ENCODE data around the gene CNTFR.
"Not testable (repeated sequence)": the region's sequence is repeated elsewhere in the genome, so short reads cannot be mapped to it uniquely, and the experiment has no call there.

The CNTFR gene

DNA sequence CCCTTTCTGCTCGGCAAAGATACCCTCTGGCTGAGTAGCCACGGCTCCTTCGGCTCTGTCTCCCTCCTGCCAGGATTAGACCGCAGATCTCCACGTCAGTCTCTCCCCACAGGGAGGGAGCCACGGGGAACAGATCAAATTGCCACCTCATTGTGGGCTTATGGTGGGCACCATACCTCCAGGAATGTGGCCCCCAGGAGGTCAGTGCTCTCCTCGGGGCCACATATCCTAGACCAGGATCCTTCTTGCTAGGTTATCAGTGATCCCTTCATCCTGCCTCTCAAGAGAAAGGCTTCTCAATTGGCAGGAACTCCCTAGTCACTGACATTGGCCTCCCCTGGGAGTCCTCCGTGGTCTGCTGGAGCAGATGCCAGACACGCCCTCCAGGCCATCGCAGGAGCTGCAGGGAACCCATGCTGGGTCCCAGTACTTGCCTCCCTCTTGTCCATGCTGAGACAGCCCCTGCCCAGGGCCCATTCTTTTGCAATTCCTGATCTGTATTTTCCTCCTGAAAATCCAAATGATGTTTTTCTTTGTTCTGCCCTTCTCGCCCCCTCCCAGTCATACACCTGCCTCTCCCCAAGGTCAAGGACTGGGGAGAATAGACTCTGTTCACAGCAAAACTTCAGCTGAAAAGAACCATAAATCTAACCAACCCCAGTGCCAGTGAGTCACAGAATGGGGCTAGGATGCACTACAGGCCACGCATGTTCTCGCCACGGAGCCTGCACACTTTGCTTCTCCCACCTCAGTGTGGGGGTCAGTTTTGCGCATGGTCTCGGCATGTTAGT is 35.1 kb downstream of the CNTFR start:
- peak; percentile 81 for DNase-seq

DNA sequence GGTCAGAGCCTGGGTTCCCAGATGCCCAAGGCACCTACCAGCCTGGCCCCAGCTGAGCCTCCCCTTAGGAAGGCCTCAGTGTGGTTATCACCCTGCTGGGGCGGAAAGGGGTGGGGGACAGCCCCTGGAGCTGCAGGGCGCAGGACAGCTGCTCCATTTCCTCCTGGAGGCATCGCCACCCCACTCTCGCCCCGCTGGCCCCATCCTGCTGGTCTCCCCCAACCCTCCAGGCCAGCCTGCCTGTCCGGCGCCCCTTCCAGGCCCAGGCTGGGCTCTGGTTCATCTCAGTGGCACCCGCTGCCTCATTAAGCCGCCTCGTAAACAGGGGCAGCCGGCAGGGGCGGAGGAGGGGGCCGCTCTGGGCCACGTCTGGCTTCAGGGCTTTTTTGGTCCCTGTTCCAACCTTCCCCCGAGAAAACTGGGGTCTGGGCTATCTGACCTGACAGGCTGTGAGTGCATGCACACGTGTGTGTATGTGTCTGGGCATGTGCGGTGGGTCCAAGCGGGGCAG is 36.0 kb downstream of the CNTFR start:
- DNase-seq, result no peak

DNA sequence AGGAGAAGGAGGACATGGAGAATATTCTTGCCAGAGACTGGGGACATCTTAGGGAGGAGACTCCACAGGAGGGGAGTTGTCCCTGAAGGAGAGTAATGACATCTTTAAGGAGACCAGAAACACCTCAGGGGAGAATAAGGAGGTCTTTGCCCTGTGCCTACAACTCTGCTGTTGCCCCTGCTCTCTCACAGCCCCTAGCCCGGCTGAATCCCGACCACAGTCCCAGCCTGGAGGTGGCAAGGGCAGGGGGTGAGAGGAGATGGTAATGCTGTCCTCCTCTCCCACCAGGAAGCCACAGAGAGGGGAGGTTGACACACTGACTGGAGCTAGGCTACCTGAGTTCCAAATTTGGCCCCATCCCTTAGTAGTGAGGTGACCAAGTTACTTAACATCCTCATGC is 36.5 kb downstream of the CNTFR start:
- DNase-seq, result no peak

DNA sequence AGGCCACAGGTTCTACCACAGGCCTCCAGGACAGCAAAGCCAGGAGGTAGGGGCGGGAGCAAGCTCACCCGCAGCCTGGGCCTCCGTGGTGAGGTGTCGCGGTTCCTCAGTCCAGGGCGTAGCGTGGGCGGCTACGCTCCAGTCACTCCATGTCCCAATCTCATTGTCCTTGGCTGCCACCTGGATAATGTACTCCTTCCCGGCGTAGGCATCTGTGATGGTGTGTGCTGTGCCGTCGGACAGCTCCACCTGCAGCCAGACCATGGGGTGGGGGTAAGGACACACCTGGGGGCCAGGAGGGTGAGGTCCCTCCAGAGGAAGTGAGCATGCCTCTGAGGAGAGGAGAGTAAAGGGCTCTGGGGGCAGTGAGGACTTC is 36.9 kb downstream of the CNTFR start:
- no peak for DNase-seq

DNA sequence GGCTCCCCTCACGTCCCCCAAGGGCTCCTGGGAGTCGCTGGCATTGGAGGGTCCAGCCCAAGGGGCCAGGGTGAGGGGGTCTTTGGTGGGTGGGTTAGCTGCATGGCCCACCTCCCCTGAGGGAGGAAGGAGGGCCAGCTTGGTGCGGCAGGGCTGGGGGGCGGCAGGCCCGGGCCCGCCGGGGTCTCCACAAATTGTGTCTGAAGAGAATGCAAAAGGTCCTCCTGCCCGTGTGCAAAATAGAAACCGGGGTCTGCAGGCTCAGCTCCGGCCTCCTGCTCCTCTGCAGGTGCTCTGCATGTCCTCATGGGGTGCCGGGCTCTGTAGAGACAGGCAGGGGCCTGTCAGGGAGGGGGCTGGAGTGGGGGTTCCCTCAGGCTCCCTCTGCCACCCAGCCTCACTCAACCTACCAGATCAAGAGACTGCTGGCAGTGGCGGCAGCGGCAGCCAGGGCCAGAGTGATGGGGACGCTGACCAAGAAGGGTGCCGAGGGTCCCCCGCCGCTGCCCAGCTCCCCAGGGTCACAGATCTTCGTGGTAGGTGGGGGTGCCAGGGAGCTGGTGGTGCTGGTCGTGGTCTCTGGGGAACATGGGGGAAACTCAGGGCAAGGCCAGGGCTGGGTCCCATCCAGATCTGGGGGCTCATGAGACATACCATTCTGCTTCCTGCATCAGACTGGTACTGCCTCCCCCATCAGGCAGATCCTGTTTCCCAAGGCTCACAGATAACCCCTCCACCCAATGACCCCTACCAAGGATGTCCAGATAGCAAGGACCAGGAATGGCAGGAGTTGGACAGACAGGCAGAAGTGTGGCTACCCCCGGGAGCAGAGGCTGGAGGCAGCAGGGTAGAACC is 37.5 kb downstream of the CNTFR start:
- no peak for DNase-seq

DNA sequence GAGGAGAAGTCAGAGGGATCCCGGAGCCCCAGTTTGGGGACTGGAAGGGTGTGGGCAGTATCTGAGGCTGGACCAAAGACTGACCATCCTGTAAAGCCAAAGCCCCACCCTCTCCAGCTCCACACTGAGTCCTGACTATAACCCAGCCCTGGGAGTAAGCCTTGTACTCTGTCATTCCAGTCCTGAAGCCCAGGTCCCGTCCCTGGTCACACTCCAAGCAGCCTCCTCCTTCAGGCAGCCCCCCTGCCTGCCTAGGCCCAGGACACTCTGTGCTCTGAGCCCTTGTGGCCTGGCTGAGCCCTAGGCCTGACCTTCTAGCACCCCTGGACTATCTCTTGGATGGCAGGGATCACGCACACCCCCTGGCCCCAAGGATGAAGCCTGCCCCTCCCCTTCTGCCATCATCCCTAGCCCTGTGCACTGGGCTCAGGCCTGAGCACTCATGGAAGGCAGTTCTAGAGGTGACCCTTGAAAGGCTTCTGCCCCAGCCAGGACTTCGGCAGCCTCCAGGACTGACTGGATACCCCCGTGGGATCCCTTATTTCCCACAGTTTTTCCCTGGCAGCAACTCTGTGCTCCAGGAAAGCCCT is 38.7 kb downstream of the CNTFR start:
- DNase-seq, result no peak

DNA sequence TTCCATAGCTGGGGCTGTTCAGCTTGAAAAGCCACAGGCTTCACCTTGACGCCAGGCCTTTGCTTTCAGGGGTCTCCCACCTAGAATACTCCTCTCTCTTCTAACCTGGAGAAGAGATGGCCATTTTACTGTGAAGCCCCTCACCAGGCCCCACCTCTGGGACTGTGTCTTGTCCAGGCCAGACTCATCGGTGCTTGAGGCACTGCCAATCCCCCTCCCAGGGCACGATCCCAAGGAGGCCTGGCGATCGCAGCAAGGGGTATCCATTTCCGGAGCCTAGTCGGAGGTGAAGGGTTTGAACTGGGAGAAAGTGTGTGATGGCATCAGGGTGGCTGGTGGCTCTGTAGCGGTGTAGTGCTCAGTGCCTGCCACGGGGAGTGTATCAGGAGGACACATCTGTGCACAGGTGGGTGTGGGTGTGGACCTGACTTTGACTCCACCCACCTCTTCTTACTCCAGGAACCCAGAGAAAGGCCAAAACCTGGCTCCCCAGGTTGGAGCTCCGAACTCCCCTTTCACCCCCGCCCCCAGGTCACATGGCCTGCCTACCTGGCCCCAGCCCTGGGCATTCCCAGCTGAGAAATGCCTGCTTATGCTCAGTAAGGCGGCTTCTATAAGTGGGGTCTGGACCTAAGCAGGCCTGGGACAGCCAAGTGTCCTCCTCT is 39.4 kb downstream of the CNTFR start:
- DNase-seq, result no peak

DNA sequence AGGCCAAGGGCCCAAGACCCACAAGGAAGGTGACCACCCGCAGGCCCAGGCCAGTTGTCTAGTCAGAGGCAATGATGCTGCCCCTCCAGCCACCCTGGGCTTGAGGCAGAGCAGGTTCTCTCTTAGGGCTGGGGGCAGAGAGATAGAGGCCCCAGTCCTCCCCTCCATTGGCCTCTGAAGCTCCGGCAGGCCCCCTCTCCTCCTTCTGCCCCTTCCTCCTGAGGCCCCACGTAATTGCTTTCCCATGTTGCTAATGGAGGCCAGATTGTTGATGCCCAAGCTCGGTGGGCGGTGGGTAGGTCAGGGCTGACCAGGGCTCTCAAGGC is 40.2 kb downstream of the CNTFR start:
- no peak for DNase-seq

DNA sequence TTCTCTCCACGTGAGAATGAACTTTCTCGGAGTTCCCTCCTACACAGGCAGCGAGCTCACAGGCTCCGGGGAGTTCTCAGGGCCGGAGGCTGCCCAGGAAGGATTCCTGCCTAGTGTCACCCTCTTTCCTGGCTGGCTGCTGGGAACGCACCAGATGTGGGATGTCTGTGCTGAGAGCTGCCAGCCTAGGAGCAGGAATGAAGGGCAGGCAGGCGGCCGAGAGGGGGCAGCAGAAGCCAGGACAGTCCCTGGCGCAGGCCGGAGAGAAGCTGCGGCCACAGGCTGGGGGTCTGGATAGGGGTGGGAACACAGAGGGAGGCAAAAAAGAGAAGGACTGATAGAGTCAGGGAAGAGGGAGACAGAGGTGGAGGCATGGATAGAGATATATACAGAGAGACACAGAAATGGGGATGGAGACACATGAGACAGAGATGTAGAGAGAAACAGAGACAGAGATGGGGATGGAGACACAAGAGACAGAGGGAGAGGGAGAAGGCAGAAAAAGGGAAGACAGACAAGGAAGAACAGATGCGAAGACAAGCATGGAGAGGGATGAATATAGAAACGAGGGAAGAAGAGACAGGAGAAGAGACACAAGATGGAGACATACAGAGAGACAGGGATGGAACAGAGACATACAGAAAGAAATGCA is 41.4 kb downstream of the CNTFR start:
- DNase-seq, result peak; percentile 78

DNA sequence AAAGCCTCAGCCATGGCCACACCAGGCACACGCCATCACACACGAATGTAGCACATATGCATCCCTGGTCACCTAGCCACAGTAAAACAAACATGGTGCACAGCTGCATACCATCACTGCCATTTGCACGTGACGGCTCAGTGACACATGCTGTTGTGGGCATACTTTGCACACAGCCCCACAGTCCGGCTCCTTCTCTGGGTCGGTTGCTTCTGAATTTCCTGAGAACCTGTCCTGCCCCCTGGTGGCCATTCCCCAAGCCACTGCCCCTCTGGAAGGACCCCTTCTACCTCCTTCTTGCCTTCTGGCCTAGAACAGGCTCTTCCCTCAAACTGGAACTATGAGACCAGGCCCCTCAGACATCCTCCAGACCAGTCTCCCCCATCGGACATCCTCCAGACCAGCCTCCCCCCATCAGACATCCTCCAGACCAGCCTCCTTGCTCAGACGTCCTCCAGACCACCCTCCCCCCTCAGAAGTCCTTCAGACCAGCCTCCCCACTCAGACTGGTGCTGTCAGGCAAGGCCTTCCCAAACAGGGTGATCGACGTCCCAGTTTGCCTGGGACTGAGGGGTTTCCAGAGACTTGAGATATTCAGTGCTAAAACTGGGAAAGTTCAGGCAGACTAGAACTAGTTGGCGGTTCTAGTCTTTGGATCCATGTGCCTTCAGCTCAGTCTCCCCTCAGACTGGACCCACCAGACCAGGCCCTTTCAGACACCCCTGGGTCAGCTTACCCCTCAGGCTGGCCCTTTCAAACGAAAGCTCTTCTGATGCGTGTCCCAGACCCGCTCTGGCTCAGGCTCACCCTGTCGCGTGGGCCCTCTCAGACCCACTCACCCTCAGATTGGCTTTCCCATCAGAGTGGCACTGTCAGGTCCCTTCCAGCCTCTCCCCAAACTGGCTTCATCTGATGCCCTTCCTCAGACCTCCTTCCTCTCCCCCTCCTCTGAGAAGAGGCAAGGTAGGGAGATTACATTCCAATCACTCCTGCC is 42.4 kb downstream of the CNTFR start:
- DNase-seq, result peak; percentile 84

DNA sequence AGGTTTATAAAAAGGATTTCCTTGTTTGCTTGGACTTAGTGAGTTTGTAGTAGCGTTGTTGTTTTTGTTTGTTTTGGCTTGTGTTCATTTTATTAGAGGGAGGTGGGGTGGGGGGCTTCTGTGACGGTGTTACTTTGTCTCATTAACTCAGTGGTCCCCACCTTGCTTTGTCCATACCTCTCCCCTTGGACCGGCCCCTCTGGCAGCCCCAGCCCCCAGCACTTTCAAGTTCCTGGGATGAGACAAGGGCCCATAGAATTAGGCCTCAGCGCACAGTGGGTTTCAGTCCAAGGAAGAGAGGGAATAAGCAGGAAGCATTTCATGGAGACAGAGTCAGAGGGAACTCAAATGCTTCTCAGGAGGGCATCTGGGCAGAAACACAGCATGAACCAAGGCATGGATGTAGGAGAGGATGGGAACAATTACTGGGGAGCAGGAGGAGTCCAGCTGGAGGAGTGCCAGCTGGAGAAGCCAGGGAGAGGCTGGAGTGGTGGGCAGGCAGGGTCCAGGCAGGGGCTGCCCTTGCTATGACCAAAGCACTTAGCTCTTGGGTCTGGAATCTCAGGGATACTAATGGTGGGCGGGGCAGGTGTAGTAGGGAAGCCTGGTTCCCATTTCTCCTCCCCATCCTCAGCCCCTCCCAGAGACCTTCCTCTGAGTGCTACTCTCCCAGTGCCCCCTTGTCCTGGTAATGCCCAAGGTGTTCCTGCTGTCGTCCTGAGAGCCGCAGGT is 43.3 kb downstream of the CNTFR start:
- DNase-seq, result no peak

DNA sequence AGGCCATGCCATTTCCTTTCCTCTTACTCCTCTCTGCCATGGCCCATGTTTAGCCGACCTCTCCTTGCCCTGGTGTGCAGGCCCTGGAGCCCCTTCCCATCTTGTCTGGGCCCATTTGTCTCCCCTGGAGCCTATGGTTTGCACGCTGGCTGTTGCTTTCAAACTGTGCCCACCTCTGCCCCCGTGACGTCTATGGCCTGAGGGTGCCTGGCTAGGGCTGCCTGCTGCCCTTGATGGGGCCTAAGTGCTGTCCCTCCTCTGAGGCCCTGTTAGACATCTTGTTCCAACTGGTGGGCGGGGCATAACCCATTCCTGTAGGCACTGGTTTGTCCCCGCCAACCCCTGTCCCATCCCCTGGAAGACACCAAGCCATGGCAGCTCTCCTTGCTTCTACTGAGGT is 44.0 kb downstream of the CNTFR start:
- no peak for DNase-seq

DNA sequence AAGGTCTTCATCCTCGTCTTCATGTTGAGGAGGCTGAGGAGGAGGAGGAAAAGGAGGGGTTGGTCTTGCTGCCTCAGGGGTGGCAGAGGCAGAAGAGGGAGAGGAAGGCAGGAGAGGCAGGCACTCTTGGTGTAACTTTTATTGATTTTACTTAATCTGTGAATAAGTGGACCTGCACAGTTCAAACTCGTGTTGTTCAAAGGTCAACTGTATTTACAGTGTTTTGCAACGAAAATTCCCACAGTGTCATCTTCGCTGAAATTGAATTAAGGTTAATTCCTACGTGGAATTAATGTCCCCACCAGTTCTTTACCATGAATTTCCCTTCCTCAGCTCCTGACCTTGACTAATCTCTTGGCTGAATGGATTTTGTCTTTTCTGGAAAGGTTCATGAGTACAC is 45.5 kb downstream of the CNTFR start:
- no peak for DNase-seq

DNA sequence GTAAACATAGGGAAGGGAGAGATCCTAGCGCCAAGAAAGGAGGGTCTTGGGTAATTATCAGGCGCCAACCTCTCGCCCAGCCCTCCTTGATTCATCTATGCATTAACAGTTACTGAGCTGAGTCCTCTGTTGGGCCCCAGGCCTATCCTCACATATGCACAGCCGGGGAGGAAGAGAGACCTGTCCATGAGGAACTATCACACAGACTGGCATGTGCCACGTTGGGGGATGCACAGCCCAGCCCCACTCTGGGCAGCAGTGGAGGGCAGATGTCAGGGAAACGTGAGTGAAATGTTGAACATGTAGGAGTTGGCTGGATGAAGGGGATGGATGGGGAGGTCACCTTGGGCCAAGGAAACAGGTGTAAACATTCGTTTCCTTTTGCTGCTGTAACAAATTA is 48.0 kb downstream of the CNTFR start:
- no peak for DNase-seq

DNA sequence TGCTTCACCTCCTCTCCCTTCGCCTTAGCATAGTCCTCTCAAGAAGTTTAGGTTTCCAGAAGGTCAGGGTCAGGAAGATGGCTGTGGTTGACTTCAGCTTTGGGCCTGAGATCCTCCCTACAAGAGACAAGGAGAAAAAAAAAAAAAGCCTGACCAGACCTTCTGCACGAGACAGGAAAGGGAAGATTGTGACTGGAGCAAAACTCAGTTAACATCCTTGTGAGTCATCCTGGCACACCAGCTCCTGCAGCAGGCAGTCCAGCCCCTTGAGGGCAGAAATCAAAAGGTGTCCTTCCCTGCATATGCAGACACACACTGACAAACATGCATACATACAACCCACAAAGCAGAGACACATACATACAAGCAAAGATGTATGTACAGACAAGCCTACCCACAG is 48.7 kb downstream of the CNTFR start:
- DNase-seq, result no peak

DNA sequence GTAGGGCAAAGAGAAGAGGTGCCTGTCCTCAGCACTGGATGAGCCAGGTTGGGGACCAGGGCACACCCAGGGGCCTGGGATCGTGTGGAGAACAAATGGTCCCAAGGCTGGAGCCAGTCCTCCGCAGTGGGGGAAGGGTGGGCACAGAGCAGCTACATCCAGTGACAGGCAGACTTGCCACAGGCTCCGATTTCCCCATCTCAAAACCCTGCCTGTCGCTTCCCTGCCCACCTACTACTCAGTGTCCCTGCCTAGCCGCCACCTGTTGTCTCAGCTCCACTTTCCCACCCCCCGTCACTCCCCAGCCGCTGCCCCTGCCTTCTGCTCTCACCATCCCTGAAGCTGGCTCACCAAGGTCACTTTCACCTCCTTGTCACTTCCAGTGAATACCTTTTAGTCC is 52.8 kb downstream of the CNTFR start:
- DNase-seq, result peak; percentile 21

DNA sequence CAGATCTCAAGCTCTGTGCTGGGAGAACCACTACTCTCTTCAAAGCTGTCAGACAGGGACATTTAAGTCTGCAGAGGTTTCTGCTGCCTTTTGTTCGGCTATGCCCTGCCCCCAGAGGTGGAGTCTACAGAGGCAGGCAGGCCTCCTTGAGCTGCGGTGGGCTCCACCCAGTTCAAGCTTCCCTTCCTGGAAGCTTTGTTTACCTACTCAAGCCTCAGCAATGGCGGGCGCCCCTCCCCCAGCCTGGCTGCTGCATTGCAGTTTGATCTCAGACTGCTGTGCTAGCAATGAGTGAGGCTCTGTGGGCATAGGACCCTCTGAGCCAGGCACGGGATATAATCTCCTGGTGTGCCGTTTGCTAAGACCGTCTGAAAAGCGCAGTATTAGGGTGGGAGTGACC is 57.5 kb downstream of the CNTFR start:
- not testable (repeated sequence) for DNase-seq

DNA sequence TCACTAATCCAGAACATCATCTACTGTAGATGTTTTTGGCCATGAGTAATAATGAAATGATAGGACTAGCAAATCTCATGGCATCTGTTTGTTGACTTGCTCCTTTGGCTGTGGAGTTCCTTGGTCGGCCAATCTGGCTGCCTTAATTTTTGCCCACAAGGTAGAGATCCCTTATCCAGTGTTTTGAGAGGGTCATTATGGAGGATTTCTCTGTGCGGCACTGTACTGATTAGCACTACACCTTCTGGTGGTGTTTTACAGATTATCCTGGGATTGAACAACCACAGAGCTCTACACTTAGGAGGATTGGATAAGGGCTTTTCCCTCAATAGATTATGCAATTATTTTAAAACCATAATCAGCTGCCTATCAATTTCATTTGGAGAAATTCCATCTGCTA is 63.5 kb downstream of the CNTFR start:
- peak; percentile 95 for DNase-seq

DNA sequence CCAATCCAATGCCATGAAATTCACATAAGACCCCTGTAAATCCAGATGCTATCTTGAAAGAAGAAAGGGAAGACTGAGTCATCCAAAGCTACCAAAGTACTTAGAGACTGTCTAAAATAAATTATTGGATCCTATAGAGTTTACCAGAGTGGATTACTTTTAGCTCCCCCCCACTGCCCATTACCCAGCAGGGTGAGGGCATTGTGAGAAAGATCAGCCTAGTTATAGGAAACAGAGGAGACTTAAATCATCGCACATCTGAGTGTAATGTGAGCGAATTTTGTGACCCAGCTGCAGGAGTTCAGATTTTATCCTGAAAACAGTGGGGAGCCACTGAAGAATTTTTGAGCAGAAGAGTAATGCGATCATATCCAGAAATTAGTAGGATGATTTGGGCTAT is 65.2 kb downstream of the CNTFR start:
- DNase-seq, result no peak

DNA sequence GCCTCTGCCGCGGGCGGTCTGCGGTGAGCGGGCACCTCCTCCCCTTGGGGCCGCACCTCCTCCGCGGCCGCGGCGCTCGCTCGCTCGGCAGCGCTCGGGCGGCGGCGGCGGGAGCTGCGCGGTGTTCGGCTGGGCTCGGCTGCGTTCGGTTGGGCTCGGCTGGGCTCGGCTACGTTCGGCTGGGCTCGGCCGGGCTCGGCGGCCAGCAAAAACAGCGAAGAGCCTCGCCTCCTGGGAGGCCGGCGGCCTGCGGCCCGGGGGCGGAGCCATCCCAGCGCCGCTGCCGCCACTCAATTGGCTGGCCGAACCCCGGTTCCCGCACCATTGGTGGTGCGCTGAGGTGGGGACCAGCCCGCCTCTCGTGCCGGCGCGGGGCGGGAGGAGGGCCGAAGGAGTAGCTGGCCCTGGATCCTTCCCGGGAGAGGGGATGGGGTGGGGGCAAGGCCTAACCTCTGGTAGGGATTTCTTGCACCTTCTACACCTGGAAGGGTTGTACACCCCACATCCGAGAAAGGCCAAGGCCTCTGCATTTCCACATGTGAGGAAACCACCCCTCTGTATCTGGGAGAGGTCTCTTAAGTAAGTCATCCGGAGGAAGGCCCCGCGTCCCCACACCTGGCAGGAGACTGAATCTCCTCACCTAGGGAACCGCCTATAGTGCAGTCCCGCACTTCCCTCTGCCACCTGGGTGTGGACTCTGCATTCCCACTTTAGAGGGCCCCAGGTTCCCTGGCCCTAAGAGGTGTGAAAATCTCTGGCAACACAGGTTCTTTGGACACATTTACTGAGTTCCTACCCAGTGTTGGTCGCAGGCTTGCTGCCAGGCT is 66.3 kb downstream of the CNTFR start, which contains the start of gene ENHO:
Gene ENHO, minus strand, starts transcription at position 20 of the 827 bp plus-strand sequence. CDS start 1,295 bp downstream, outside the sequence.
- DNase-seq, result peak; percentile 92
